ENCODE measurements around the gene AUTS2. TPM values are rescaled to one million over a fixed set of nuclear protein-coding genes. Genes with fewer than 3 reads are reported as not detected.

AUTS2 gene
- total RNA-seq, 1 experiment from 2014 or later, result 2.5 TPM

DNA sequence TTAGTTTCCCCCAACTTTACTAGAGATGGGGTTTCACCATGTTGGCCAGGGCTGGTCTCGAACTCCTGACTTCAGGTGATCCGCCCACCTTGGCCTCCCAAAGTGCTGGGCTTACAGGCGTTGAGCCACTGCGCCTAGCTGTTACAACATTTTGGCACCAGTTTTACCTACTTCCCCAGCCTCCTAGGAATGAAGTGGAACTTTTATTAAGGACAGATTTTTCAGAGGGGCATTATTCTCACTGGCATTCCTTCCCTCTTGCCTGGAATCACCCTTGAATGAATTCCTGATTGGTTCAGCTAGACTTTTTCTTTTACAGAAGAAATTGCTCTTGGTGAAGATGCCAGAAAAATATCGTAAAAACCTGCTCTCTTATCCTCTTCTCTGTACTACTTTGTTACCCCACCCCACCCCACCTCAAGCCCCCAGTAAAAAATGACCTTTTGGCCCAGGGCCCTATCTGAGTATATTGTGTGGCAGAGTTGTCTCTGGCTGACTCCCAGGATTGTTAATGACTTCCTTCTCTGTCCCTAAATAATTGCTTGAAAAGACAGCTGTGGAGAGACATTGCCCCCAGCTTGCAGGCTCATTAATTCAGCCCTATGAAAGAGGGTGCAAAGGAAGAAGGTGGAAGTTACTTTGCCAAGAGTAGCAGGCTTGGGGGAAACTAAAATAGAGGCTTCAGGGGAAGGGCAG is 189.6 kb downstream of the AUTS2 start:
- ChIA-PET POLR2A (no interaction called here), CTCF (no interaction called here)
- no peak overlapping the region for H3K27ac ChIP-seq (ENCODE audit: low read length)
- H3K4me3 ChIP-seq (ENCODE audit: low read depth in 2 of 2, low read length in 2 of 2), result no peak overlapping the region
- intact Hi-C loops (cut with micrococcal nuclease; ENCODE audit: unreplicated experiment), result no loop called here
- BruUV-seq (replicated peaks), result no TSS peak
- no peaks in the 10 kb centered on the region for H3K4me1 ChIP-seq (ENCODE audit: control insufficient read depth, insufficient read depth, low read length)
- TF ChIP-seq, protein P1, sequence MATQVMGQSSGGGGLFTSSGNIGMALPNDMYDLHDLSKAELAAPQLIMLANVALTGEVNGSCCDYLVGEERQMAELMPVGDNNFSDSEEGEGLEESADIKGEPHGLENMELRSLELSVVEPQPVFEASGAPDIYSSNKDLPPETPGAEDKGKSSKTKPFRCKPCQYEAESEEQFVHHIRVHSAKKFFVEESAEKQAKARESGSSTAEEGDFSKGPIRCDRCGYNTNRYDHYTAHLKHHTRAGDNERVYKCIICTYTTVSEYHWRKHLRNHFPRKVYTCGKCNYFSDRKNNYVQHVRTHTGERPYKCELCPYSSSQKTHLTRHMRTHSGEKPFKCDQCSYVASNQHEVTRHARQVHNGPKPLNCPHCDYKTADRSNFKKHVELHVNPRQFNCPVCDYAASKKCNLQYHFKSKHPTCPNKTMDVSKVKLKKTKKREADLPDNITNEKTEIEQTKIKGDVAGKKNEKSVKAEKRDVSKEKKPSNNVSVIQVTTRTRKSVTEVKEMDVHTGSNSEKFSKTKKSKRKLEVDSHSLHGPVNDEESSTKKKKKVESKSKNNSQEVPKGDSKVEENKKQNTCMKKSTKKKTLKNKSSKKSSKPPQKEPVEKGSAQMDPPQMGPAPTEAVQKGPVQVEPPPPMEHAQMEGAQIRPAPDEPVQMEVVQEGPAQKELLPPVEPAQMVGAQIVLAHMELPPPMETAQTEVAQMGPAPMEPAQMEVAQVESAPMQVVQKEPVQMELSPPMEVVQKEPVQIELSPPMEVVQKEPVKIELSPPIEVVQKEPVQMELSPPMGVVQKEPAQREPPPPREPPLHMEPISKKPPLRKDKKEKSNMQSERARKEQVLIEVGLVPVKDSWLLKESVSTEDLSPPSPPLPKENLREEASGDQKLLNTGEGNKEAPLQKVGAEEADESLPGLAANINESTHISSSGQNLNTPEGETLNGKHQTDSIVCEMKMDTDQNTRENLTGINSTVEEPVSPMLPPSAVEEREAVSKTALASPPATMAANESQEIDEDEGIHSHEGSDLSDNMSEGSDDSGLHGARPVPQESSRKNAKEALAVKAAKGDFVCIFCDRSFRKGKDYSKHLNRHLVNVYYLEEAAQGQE (IDR thresholded peaks at IDR 0.05; ENCODE audit: insufficient read depth in 1 of 2, low read depth in 2 of 2, low read length in 1 of 2), result no peak
- no peak for TF ChIP-seq SIN3A (IDR thresholded peaks at IDR 0.05; ENCODE audit: borderline replicate concordance, insufficient read depth, low read depth, low read length)
- no peak for TF ChIP-seq POLR2AphosphoS5 (IDR thresholded peaks at IDR 0.05; ENCODE audit: low read depth, low read length)
- TF ChIP-seq, protein P2, sequence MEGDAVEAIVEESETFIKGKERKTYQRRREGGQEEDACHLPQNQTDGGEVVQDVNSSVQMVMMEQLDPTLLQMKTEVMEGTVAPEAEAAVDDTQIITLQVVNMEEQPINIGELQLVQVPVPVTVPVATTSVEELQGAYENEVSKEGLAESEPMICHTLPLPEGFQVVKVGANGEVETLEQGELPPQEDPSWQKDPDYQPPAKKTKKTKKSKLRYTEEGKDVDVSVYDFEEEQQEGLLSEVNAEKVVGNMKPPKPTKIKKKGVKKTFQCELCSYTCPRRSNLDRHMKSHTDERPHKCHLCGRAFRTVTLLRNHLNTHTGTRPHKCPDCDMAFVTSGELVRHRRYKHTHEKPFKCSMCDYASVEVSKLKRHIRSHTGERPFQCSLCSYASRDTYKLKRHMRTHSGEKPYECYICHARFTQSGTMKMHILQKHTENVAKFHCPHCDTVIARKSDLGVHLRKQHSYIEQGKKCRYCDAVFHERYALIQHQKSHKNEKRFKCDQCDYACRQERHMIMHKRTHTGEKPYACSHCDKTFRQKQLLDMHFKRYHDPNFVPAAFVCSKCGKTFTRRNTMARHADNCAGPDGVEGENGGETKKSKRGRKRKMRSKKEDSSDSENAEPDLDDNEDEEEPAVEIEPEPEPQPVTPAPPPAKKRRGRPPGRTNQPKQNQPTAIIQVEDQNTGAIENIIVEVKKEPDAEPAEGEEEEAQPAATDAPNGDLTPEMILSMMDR (IDR thresholded peaks at IDR 0.05), result no peak
- no peak for TF ChIP-seq TCF7L2 (IDR thresholded peaks at IDR 0.05; ENCODE audit: low read depth, low read length)
- H3K27me3 ChIP-seq (ENCODE audit: control insufficient read depth, insufficient read depth, low read length), result no peaks in the 10 kb centered on the region
- DNase-seq (ENCODE audit: low read depth, low spot score) (no peak), ATAC-seq (no peak)
- in situ Hi-C loops (cut with HindIII; ENCODE audit: low pct_unique_long_range_greater_than_20kb, low sequenced_read_pairs), result no loop called here
- H3K9me3 ChIP-seq (ENCODE audit: control insufficient read depth, insufficient read depth, low read depth, low read length), result no peaks in the 10 kb centered on the region
- H3K36me3 ChIP-seq (ENCODE audit: control insufficient read depth, insufficient read depth, low read length), result no peaks in the 10 kb centered on the region

DNA sequence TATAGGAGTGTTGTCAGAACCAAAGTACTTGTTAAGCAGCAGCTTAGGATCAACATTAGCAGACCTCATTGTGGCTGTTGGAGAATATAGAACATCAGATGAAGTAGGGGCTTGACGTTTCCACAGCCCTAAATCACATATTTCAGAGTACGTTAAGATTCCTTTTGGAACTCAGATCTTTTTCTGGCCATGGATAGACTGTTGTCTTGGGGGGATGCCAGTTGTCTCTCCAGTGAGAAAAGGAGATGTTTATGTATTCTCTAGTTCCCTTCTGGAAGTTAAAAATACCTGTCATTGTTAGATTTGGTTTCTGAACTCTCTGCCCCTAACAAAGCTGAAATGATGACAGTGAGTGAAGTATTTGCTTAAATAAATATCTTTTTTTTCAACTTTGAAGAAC is 191.3 kb downstream of the AUTS2 start:
- intact Hi-C loops (cut with micrococcal nuclease; ENCODE audit: unreplicated experiment), result no loop called here
- in situ Hi-C loops (cut with HindIII; ENCODE audit: low pct_unique_long_range_greater_than_20kb, low sequenced_read_pairs), result no loop called here
- no peaks in the 10 kb centered on the region for H3K9me3 ChIP-seq (ENCODE audit: control insufficient read depth, insufficient read depth, low read depth, low read length)
- ChIA-PET POLR2A (no interaction called here), CTCF (no interaction called here)
- no peak overlapping the region for H3K4me3 ChIP-seq (ENCODE audit: low read depth in 2 of 2, low read length in 2 of 2)
- BruUV-seq (replicated peaks), result no TSS peak
- ATAC-seq (no peak), DNase-seq (ENCODE audit: low read depth, low spot score) (no peak)
- TF ChIP-seq POLR2AphosphoS5 (IDR thresholded peaks at IDR 0.05; ENCODE audit: low read depth, low read length) (no peak), SIN3A (IDR thresholded peaks at IDR 0.05; ENCODE audit: borderline replicate concordance, insufficient read depth, low read depth, low read length) (no peak)
- TF ChIP-seq, protein P1 (IDR thresholded peaks at IDR 0.05; ENCODE audit: insufficient read depth in 1 of 2, low read depth in 2 of 2, low read length in 1 of 2), result no peak
- no peaks in the 10 kb centered on the region for H3K36me3 ChIP-seq (ENCODE audit: control insufficient read depth, insufficient read depth, low read length)
- no peaks in the 10 kb centered on the region for H3K27me3 ChIP-seq (ENCODE audit: control insufficient read depth, insufficient read depth, low read length)
- H3K4me1 ChIP-seq (ENCODE audit: control insufficient read depth, insufficient read depth, low read length), result no peaks in the 10 kb centered on the region
- no peak overlapping the region for H3K27ac ChIP-seq (ENCODE audit: low read length)

All from Panc1 (cell line).